Measurements from ENCODE around the gene FFAR1.

FFAR1 gene, protein sequence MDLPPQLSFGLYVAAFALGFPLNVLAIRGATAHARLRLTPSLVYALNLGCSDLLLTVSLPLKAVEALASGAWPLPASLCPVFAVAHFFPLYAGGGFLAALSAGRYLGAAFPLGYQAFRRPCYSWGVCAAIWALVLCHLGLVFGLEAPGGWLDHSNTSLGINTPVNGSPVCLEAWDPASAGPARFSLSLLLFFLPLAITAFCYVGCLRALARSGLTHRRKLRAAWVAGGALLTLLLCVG (N-terminal part only)

GRCh38 chr19:35347171-35347929 lies at the start of gene FFAR1:
TSS of gene FFAR1 (plus strand) at chr19:35347902. CDS start at chr19:35351552, 3,650 bp downstream.
- peak; percentile 42 to 79 for DNase-seq

- DNase-seq, result no peak
Measured at GRCh38 chr19:35297922-35298321, 49.8 kb upstream of the FFAR1 start.

DNA sequence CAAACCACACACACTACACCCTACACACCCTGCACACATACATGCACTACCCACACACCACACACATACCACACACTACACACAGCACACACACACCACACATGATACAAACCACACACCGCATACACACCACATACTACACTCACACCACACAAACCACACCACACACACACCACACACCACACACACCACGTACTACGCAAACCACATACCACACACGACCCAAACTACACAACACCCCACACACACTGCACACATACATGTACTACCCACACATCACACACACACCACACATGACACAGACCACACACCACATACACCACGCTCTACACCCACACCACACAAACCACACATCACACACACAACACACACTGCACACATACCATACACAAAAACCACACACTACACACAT lies 49.1 kb upstream of the FFAR1 start:
- DNase-seq, result no peak

GRCh38 chr19:35299523-35300338 lies 48.0 kb upstream of the FFAR1 start:
- no peak for DNase-seq

DNA sequence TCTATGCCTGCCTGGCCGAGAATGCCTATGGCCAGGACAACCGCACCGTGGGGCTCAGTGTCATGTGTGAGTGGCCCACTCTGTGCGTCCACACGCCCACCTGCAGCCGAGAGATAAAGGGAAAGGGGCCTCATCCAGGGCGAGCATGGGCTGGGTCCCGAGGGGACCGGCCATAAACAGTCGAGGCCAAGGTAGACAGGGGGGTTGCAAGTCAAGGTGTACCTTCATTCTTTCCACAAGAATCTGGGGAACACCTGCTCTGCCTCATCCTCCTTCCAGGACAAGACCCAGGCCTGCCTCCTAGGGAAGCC lies 47.4 kb upstream of the FFAR1 start:
- DNase-seq, result no peak

DNA sequence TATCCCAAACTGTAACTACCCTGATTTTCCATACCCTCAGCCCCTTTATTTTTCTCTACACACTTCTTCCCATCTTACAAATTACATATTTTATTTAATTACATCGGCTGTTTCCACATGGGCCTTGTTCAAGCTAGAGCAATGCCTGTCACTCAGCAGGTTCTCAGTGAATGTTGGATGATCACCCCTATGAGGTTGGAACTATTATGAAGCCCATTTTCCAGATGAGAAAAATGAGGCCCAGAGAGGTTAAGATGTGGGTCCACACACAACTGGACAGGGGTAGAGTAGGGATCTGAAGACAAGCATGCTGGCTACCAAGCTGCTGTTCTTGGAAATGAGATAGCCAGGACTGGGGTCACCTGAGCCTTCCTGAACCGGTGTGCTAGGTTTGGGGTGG lies 45.7 kb upstream of the FFAR1 start:
- no peak for DNase-seq

- DNase-seq, result no peak
Measured at GRCh38 chr19:35302446-35302845, 45.3 kb upstream of the FFAR1 start.

DNA sequence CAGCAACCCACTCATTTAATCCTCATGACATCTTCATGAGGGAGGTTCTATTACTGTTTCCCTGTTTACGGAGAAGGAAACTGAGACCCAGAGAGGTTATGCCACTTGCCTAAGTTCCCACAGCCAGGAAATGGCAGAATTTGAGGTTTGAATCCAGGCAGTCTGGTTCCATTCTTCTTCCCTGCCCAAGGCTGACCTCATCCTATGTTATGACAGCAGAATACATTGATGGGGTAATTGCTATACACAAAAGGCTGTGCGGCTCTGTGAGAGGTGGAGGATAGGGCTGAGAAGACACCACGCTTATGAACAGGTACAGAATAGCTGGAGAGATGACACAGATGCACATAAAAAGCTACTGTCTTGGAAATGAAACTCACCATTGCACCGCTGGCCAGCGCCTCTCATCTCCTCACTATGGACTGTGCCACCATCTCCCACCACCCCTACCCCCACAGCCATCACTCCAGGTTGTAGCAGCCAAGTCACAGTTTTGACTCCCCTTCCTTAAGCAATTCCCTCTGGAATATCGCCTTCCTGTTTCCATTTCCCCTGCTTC lies 44.3 kb upstream of the FFAR1 start:
- DNase-seq, result no peak

GRCh38 chr19:35304036-35304435 lies 43.7 kb upstream of the FFAR1 start:
- DNase-seq, result no peak

DNA sequence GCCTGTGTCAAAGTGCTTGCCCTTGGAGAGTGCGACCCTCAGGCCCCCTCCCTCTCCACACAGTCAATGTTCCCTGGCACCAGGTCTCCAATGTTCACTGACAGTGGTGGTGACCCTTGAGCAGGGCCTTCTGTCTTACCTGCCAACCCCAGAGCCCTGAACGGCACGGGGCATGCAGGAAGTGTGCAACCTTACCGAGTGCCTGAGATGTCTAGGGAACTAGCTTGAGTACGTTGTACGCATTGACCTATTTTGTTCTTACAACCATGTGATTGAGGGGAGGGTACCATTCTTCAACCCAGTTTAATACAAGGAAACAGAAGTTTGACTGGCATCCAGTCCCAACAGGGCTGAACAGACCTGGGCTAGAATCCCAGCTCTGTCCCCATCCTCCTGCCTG lies 42.5 kb upstream of the FFAR1 start:
- no peak for DNase-seq

DNA sequence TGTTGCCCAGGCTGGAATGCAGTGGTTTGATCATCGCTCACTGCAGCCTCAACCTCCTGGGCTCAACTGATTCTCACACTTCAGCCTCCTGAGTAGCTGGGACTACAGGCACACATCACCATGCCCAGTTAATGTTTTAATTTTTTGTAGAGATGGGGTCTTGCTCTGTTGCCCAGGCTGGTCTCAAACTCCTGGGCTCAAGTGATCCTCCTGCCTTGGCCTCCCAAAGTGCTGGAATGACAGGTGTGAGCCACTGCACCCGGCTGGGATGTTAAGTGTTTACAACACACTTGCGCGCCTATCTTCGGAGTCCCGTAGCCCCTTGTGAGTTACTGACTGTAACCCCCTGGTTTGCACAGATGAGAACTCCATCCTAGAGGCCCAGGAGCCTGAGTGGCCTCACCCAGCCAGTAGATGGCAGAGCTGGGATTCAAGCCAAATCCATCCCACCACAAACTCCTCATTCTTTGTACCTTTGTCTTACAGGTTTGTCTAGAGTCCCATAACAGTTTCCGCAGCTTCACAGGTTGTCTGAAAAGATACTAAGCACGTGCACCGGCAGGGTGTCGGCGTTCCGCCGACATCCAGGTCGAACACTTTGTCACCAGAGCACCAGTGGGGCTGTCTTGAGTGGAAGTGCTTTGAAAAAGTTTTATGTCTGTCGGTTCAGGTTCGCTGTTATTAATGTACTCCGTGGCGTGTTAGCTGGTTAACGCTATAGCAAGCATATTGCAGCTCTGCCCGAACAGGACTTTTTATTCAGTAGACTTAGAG lies 41.0 kb upstream of the FFAR1 start:
- DNase-seq, result no peak

GRCh38 chr19:35307931-35308330 lies 39.8 kb upstream of the FFAR1 start:
- DNase-seq, result no peak

DNA sequence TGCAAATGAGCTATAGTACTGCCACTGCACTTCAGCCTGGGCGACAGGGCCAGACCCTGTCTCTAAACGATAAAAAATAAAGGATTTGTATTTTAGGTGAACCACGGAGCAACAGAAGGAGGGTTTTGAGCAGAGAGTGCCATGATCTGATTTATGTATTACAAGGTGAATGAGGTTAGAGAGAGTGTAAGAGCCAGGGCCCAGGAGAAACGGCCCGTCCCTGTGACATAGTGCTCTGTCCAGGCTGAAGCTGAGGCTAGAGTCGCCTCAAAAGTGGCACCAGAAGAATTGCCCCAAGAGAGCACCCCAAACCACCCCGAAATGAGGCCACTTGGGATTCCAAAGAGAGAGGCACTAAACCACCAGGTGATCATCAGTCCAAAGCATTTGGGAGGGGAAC lies 38.8 kb upstream of the FFAR1 start:
- DNase-seq, result no peak

DNA sequence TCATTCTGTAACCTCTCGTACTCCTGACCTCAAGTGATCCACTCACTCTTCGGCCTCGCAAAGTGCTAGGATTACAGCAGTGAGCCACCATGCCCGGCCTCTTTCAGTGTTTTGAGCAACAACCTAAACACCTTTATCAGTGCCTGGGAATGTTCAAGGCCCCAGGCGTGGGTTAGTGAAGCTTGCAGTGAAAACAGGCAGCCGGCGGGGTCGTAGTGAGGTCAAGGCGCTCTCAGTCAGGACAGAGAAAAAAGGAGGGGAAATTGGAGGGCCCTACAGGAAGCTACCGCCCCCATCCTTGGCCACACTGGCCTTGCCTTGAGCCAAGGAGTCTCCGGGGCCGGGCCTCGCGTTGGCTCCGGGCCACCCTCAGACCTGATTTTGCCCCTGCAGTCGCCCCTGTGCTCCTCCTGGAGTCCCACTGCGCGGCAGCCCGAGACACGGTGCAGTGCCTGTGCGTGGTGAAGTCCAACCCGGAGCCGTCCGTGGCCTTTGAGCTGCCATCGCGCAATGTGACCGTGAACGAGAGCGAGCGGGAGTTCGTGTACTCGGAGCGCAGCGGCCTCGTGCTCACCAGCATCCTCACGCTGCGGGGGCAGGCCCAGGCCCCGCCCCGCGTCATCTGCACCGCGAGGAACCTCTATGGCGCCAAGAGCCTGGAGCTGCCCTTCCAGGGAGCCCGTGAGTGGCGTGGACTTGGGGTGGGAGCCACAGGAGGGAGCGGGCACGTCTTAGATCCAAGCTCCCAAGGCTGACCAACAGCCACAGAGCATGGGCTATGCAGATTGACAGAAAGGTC lies 38.0 kb upstream of the FFAR1 start:
- DNase-seq, result no peak

- no peak for DNase-seq
Measured at GRCh38 chr19:35310331-35310730, 37.4 kb upstream of the FFAR1 start.

- no peak for DNase-seq
Measured at GRCh38 chr19:35310811-35311465, 36.8 kb upstream of the FFAR1 start.

DNA sequence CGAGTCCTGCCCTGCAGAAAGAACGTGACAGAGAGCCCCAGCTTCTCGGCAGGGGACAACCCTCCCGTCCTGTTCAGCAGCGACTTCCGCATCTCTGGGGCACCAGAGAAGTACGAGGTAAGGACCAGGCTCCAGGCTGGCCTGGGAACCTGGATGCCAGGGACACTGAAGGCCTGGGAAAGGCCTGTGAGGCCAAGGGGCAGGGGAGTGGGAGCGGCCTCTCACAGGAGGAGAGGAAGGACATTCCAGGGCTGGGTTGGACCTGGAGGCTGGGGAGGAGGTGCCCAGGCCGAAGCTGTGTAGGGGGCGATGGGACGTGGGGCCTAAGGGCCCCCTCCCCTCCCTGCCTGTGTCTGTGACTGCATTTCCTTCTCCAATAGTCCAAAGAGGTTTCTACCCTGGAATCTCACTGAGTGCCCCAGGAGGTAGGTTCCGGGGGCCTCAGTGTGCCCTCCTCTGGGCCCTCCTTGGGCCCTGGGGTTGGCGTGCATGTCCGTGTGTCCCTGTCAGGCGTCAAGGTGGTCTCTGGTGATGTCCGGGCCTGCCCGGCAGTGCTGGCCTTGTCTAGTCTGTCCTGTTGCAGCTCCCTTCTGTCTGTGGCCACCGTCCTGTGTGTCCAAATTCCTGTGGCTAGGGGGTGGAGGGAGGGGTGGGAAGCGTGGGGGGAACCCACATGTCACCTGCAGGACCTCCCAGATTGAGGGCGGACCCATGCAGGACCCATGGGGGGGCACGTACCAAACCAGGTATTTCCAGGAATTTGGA lies 35.6 kb upstream of the FFAR1 start:
- no peak for DNase-seq

- peak in 1 of 2 donors; percentile 12 for DNase-seq
Measured at GRCh38 chr19:35313587-35313986, 34.1 kb upstream of the FFAR1 start.

GRCh38 chr19:35314031-35314430 lies 33.7 kb upstream of the FFAR1 start:
- no peak for DNase-seq

GRCh38 chr19:35314858-35315470 lies 32.7 kb upstream of the FFAR1 start:
- no peak for DNase-seq

All from bone marrow (tissue), 2 donors.